ENCODE measurements around the gene SLC35D1. TPM values are rescaled to one million over a fixed set of nuclear protein-coding genes. Genes with fewer than 3 reads are reported as not detected.

Gene SLC35D1
- total and polyA plus RNA-seq, 9 of the 15 experiments (the other 6 are each of a cell fraction or from before 2014, with no cell fraction given): 2.3 to 10.4 (median 6.4) TPM

DNA sequence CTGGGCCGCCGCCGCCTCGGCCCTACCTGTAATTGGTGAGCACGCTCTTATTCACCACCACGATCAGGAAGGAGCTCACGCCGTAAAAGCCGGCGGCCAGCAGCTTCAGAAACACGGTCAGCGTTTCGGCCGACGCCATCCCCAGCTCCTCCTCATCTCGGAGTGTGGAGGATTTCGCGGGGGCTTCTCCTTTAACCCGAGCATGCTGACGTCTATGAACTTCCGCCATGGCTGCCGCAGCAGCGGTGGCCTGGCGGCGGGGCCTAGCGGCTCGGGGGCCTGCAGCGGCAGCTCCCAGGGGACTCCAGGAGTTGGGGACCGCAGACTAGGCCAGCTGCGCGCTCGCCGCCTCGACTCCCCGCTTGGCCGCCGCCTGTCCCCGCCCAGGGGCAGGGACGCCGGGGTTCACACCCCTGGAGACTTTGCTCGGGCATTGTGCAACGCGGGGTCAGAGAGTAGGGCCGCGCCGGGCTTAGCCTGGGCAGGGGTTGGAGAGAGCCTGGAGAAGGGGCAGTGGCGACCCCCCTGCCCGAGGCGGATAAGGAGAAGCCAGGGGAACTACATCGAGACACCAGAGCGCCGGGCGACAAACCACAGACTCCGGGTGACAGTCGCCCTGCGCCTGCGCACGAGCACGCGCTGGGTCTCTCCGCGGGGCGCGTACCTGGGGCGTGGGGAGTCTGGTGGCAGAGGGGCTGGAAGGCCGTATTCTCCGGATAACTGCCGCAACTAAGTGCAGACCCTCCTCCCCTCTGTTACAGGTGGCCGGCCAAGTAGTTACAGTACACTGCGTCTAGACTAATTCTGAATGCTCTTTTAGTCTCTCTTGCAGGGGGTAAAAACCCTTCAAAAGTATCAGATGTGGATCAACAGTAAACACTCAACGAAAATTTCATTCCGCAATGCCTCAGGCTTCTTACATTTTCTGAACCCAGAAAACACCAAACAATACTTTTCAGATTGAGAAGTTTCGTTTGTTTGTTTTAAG lies at the start of gene SLC35D1 (continued):
- TF ChIP-seq SMARCE1 (IDR thresholded peaks at IDR 0.05) (0 out of 2 replicates have a peak, but pooled peaks have one; percentile 40), CCAR2 (IDR thresholded peaks at IDR 0.05; ENCODE audit: low read depth, low read length) (no peak), PHB2 (IDR thresholded peaks at IDR 0.05; ENCODE audit: low read depth) (no peak), KAT8 (IDR thresholded peaks at IDR 0.05; ENCODE audit: low read depth) (no peak), FOXP1 (CRISPR knock-in tag; IDR thresholded peaks at IDR 0.05) (no peak), SIX5 (IDR thresholded peaks at IDR 0.05; ENCODE audit: borderline replicate concordance in 1 of 2, insufficient read depth in 1 of 2, low read depth in 1 of 2, low read length in 2 of 2) (no peak), HNRNPL (IDR thresholded peaks at IDR 0.05; ENCODE audit: low read depth, low read length) (no peak), DMBX1 (CRISPR knock-in tag; IDR thresholded peaks at IDR 0.05; ENCODE audit: borderline replicate concordance) (no peak), PURB (CRISPR knock-in tag; IDR thresholded peaks at IDR 0.05; ENCODE audit: low read depth) (no peak), SRSF7 (optimal IDR thresholded peaks at IDR 0.05; ENCODE audit: low read depth, low read length) (no peak), STAG1 (CRISPR knock-in tag; IDR thresholded peaks at IDR 0.05; ENCODE audit: borderline replicate concordance) (no peak), TOE1 (IDR thresholded peaks at IDR 0.05; ENCODE audit: borderline replicate concordance) (no peak), TOE1 (CRISPR knock-in tag; IDR thresholded peaks at IDR 0.05; ENCODE audit: borderline replicate concordance, low read depth) (no peak), ZZZ3 (IDR thresholded peaks at IDR 0.05) (no peak), ZNF280A (IDR thresholded peaks at IDR 0.05; ENCODE audit: low read depth, partially characterized antibody) (no peak), ZKSCAN8 (CRISPR knock-in tag; IDR thresholded peaks at IDR 0.05) (no peak; the same call in 1 of the 2 replicates), MEF2D (tag; conservative IDR thresholded peaks at IDR 0.05; ENCODE audit: low read depth) (no peak), SMARCC2 (IDR thresholded peaks at IDR 0.05; ENCODE audit: low read depth) (no peak), TRIM24 (IDR thresholded peaks at IDR 0.05) (no peak)
- TF ChIP-seq, protein P1, sequence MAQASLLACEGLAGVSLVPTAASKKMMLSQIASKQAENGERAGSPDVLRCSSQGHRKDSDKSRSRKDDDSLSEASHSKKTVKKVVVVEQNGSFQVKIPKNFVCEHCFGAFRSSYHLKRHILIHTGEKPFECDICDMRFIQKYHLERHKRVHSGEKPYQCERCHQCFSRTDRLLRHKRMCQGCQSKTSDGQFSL (CRISPR knock-in tag; IDR thresholded peaks at IDR 0.05): no peak
- TF ChIP-seq, protein P1 (tag; IDR thresholded peaks at IDR 0.05): no peak
- TF ChIP-seq, protein P2, sequence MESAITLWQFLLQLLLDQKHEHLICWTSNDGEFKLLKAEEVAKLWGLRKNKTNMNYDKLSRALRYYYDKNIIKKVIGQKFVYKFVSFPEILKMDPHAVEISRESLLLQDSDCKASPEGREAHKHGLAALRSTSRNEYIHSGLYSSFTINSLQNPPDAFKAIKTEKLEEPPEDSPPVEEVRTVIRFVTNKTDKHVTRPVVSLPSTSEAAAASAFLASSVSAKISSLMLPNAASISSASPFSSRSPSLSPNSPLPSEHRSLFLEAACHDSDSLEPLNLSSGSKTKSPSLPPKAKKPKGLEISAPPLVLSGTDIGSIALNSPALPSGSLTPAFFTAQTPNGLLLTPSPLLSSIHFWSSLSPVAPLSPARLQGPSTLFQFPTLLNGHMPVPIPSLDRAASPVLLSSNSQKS (CRISPR knock-in tag; IDR thresholded peaks at IDR 0.05): 0 out of 2 replicates have a peak, but pooled peaks have one; percentile 17
